ENCODE data around the gene LRRC61.

GRCh38 chr7:150363370-150363769, 40.2 kb downstream of the LRRC61 start:
- TF ChIP-seq CTCF (IDR thresholded peaks at IDR 0.05) (no peak), POLR2A (IDR thresholded peaks at IDR 0.05) (no peak)
